Fibroblast of peridontal ligament (primary cell): ENCODE measurements around the gene LAMP1.
"Not testable (repeated sequence)": the region's sequence is repeated elsewhere in the genome, so short reads cannot be mapped to it uniquely, and the experiment has no call there.

ENCODE experiments used
- DNase-seq: peaks from one replicate; pipeline ENCODE4 v3.0.0-alpha.2; 2010; ENCODE audit errors: extremely low read depth

LAMP1 gene

DNA sequence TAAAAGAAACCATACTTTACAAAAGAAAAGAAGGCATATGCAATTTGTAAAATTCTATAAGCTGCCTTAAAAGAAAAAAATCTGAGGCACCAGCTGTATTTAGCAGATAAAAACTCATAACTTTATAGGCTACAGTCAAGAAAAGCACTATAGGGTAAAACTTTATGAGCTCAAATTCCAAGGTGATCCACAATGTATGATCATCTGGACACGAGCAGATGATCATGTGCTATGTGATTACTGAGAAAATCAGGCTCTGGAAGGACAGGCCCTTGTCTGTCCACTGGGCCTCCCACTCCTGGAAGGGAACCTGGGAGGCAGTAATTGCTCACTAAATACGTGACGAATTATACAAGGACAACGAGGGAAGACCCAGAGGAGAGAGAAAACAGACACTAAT lies 59.6 kb downstream of the LAMP1 start:
- no peak for DNase-seq

DNA sequence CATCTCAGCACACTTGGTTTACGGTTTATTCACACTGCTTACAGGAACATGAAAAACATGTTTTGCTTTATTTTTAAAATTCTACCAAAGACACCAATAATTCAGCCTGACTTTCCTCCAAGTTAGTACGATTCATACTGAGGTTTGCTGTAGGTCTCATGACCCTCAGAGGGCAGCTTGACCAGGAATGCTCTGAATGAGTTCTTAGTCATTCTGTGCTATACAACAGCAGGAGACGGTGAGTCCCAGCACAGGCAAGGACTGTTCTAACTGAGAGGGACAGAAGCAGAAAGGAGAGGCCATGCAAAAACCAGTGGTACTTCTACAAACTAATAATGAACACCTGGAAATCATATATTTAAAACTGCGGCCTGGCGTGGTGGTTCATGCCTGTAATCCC lies 60.5 kb downstream of the LAMP1 start:
- peak; percentile 46 for DNase-seq

DNA sequence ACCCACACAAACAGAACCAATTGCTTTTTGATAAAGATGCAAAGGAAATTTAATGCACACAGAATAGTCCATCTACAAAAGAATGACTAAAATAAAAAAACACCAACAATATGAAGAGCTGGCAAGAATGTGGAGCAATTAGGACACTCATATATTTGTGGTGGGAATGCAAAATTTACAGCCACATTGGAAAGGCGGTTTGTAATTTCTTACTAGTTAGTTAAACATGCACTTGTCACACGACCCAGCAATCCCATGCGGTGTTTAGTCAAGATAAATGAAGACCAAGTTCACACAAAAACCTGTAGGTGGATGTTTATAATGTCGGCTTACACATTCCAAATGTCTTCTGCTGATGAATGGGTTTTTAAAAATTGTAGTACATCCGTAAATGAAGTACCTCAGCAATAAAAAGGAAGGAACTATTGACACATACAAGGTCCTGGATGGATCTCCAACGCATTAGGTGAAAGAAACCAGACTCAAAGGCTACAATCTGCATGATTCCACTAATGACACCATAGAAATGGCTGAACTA lies 61.7 kb downstream of the LAMP1 start:
- no peak for DNase-seq

DNA sequence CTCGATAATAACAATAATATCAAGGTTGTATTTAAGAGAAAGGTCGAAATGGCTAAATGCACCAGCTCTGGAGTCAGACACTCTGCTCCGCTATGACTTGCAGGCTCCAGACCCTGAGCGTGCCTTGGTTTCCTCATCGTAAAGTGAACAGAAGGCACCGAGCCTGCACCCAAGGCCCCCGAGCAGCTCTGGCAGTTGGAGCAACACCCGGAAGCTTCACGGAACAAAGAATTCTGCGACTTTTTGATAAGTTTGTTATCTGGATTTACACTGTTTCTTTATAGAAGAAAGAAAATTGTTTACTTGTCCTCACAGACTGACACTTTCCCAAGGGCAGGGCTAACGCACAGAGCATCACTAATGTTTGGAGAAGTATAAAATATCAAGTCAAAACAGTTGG lies 62.5 kb downstream of the LAMP1 start:
- DNase-seq = no peak

DNA sequence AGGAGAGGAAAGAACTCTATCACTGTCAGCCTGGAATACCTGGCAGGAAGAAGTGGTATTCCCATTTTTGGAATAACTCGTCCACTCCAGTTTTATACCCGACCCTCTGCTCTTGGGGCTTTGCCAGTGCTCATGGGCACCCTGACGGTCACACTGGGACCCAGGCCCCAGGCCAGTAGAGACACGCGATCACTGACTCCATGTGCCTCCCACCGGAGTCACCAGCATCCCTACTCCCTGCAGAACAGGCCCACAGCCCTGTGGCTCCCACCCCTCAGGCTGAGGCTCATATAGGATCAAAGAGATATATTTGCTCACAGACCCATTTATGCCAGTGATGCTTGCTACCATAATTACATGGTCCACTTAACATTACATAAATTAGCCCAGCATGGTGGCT lies 63.4 kb downstream of the LAMP1 start:
- DNase-seq = no peak

DNA sequence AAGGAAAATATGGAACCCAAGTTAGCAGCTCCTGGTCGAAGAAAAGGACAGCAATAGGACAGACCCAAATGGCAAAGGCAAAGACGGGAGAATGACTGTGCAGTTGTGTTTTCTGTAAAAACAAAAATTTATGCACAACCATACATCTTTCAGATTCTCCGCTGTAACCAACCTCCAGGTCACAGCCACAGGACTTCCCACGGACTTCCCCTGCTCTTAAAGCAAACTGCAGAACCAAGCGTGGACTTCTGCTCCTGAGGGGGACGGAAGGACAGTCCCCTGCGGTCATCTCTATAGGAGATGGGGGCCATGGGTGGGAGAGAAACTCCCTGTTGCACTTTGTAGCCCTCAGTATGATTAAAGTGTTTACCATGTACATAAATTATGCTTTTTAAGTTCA lies 64.4 kb downstream of the LAMP1 start:
- no peak for DNase-seq

DNA sequence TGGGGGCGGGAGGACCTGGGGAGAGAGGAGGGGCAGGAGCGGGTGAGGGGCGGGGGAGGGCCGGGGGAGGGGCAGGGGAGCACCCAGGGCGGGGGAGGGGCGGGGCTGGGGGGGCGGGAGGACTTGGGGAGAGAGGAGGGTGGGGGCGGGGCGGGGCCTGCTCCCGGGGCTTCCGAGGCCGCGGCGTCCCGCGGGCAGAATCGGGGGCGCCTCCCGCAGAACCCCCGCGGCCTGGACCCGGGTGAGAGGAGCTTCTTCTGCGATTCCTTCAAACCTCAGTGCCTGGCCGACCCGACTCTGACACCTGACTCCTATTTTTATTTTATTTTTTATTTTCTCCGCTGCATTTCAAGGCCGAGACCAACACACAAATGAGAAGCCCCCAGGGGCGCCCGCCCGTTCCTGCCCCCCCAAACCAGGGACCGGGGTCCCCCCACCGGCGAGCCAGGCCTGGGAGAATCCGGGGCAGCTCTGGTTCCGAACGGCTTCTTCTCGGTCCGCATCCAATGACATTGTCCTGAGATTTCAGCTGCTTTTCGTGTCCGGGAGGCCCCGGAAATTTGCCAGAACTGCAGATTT lies 67.4 kb downstream of the LAMP1 start:
- no peak for DNase-seq

DNA sequence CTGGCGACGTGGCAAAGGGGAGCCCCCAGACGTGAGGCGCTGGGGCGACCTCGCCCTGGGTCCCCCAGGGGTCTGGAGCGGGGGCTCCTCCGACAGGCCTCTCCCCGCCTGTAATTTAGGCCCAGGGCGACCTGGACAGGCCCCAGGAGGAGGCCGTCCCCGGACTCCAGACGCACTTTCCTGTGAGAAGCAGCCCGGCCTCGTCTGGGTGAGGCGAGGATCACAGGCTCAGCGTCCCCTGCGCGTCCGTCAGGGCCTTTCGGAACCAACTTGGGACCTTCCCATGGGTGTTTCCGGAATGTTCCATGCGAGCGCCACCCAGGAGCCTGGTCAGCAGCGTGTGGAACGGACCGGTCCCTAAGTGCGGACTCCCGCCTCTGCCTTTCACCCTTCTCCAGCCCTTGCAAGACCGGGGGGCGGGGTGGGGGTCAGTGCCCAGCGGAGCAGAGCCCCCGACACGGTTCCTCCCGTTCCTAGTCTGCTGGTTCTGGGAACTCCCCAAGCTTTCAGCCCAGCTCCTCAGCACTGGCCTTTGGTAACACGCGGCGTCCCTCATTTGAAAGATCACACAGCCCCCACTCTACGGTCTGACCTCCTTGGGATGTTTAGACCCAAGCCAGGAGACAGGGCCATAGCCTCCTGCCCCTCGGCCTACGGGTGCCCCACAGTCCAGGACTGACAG lies 68.0 kb downstream of the LAMP1 start:
- DNase-seq = no peak

DNA sequence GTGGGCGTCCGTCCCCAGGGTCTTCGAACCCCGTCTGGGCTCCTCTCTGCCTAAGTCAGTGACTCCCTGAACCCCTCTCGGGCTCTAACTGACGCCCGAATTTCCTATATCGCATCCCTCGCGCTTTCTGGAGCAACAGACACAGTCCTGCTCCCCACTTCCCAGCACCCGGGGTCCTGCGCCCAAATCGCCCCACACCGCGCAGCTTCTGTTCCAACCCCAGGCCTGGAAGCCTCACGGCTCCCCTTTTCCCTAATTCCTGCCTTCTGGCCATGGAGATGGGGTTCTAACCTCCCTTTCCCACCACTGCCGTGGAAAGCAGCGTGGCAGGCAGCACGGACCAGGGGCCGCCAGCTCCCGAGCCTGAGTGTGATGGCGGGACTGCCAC lies 68.5 kb downstream of the LAMP1 start:
- DNase-seq = no peak

DNA sequence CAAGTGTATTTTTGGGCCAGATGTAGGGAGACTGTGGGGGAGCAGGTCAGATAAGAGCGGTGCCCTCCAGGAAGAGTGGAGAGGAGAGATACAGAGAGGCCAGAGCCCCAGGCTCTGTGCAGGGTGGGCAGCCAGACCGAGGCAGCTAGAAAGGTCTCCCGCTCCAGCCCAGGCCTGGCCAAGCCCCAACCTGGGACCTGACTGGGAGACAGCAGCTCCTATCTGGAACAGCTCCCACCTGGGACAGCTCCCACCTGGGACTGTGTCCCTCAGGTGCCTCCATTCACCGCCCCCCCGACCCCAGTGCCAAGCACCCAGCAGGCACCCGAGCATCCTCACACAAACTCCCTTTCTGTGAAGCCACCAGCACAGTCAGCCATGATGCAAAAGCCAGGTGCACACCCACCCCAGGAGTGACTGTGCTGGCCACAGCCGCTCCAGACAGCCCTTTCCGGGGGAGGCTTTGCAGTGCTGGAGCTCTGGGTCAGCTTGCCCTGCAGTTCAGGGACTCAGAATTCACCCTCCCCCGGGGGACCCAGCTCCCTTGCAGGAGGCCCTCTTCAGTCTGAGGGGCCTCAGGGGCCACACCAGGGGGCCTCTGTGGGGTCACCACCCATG lies 69.0 kb downstream of the LAMP1 start:
- DNase-seq = no peak

DNA sequence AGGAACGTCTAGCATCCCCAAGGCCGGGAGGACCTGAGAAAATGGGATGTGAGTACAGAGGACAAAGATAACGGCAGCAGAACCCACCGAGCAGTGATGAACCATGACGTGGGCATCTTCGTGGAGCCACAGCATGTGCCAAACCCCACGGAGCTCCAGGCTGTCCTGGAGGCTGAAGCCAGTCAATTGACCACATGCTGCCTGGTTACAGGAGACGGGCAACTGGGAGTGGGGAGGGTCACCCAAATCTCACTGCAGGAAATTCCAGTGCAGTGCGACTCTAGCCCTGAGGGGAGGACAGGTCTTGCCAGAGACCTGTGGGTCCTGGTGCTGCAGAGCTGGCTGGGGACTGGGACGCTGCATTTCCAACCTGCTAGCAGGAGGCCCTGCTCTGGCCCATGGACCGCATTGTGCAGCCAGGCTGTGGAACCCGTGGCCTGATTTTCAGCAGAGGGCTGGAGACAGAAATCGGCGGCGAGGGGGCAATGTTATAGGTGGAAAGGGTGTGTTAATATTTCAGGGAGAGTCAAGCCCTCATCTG lies 70.1 kb downstream of the LAMP1 start:
- DNase-seq = no peak

DNA sequence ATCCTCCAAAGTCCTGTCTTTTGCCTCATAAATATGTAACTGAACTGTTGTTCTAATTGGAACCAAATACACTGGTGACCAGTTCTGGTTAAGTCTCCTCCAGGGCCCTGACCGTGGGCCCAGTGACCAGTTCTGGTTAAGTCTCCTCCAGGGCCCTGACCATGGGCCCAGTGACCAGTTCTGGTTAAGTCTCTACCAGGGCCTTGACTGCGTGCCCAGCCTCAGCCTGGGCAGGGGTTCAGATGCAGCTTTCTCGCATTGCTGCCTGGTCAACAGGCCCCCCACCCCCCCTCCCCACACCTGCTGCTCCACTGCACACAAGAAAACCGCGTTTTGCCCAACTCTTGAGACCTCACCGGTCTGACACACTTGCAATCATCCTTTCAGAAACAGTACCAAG lies 70.7 kb downstream of the LAMP1 start:
- DNase-seq = no peak

DNA sequence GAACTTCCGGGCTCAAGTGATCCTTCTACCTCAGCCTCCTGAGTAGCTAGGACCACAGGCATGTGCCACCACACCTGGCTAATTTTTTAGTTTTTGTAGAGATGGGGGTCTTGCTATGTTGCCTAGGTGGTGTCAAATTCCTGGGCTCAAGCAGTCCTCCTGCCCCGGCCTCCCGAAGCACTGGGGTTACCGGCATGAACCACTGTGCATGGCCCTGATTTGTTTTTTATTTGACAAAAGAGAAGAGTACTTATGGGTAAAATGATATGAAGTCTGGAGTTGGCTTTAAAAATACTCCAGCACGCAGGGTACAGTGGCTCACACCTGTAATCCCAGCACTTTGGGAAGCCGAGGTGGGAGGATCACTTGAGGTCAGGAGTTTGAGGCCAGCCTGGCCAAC lies 71.3 kb downstream of the LAMP1 start:
- not testable (repeated sequence) for DNase-seq

DNA sequence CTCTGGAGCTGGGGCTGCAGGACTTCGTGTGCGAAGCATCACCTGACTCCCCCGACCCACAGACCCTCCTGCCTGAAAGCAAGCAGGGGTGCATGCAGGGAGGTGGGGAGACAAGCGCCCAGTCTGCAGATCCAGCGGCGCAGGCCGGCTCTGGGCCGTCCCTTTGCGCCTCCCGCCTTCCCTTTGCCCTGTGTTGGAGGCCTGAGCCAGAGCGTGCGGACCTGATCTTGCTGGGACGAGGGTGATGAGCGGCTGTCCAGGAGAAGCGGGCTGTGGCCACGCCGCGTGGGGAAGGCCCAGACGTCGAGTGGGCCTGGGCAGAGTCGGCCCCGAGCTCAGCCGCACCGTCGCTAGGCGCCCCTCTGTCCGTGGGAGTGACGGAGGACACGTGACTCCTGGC lies 72.2 kb downstream of the LAMP1 start:
- DNase-seq = no peak

DNA sequence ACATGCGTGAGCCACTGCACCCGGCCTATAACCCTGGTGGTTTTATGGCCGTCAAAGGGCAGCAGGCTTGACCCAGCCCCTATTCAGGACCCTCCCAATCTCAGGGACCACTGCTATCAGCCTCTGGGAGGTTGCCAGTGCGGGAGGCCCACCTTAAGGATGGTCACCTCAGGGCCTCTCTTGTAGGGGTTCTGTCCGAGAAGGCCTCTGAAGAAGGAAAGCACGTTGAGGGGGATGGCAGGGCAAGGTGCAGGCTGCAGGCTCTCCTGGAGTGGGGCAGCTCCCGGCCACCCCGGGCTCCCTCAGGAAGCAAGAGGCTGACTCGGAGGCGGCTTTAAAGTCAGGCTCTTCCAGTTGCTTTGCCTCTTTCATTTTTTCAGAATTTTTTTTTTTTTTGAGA lies 72.8 kb downstream of the LAMP1 start:
- no peak for DNase-seq

DNA sequence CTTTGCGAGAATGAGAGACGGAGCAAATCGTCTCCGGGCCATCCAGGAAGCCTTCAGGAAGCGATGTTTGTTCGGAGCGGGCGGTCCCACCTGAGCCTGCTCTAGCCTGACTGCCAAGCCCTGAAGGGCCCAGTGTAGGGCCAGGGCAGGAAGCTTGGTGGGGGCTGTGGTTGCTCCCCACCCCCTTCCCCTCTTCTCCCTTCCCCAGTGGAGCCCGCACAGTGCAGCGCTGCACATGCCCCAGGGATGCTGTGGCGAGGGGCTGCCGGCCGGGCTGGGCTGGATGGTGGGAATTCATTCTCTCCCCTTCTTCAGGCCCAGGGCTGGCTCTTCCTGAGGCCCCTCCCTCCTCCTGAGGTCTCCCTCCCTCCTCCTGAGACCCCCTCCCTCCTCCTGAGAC lies 74.0 kb downstream of the LAMP1 start:
- DNase-seq = no peak

DNA sequence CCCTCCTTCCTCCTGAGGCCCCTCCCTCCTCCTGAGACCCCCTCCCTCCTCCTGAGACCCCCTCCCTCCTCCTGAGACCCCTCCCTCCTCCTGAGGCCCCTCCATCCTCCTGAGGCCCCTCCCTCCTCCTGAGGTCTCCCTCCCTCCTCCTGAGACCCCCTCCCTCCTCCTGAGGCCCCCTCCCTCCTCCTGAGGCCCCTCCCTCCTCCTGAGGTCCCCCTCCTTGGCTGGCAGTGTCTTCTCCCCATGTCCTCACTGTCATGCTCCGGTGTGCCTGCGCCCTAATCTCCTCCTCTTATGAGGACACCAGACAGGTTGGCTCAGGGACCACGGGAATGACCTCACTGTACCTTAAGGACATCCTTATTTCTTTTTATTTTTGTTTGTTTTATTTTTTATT lies 74.7 kb downstream of the LAMP1 start:
- DNase-seq = not testable (repeated sequence)
